ENCODE data around the gene ALPI. TPM values are rescaled to one million over a fixed set of nuclear protein-coding genes. Genes with fewer than 3 reads are reported as not detected.

Gene ALPI
- total and polyA plus RNA-seq, 9 of the 15 experiments (the other 6 are each of a cell fraction or from before 2014, with no cell fraction given): not detected

DNA sequence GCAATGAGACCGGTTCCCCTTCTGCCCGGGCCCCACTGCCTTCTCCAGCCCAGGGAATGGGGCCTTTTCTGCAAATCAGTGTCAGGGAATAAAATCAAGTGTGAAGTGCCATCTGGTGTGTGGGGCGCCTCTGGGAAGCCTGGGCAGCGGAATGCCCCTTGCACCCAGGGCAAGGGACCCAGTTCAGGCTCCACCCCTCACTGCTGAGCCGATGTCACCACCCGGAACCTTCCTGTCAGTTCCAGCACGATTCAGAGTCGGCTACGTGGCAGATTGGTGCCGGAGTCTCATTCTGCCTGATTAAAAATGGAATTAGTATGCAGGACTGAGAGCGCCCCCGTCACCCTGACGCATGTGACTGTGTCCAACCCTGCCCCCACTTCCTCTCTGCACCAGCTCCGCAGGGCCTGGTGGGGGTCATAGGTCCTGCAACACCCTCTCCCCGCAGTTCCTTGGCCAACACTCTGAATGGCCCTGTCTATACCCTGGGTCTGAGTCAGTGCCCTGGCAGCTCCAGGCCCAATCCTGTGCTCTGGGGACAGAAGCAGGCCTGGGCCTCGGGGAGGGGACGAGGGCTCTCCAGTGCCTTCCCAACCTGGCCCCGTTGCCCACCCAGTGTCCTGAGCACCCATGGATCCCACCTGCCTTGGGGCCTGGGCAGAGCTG, 8.2 kb upstream of the ALPI start:
- TF ChIP-seq ZNF165 (CRISPR knock-in tag; IDR thresholded peaks at IDR 0.05; ENCODE audit: borderline replicate concordance): no peak
- TF ChIP-seq PTBP1 (IDR thresholded peaks at IDR 0.05; ENCODE audit: low read depth, low read length): no peak
- TF ChIP-seq KDM1A (IDR thresholded peaks at IDR 0.05): no peak
- no peak for TF ChIP-seq ZNF583 (CRISPR knock-in tag; IDR thresholded peaks at IDR 0.05)
- TF ChIP-seq HDAC1 (IDR thresholded peaks at IDR 0.05): no peak
- TF ChIP-seq SRSF9 (IDR thresholded peaks at IDR 0.05; ENCODE audit: borderline replicate concordance, low read depth, low read length): no peak
- TF ChIP-seq, protein P1, sequence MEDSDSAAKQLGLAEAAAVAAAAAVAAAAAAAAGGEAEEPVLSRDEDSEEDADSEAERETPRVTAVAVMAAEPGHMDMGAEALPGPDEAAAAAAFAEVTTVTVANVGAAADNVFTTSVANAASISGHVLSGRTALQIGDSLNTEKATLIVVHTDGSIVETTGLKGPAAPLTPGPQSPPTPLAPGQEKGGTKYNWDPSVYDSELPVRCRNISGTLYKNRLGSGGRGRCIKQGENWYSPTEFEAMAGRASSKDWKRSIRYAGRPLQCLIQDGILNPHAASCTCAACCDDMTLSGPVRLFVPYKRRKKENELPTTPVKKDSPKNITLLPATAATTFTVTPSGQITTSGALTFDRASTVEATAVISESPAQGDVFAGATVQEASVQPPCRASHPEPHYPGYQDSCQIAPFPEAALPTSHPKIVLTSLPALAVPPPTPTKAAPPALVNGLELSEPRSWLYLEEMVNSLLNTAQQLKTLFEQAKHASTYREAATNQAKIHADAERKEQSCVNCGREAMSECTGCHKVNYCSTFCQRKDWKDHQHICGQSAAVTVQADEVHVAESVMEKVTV (CRISPR knock-in tag; IDR thresholded peaks at IDR 0.05): no peak
- no peaks in the 10 kb centered on the region for H3K36me3 ChIP-seq (ENCODE audit: control insufficient read depth, insufficient read depth, low read length)
- H3K9me3 ChIP-seq (replicated peaks; ENCODE audit: control insufficient read depth, insufficient read depth, low read depth, low read length): no peaks in the 10 kb centered on the region
- BruUV-seq (replicated peaks): no TSS peak
- 4% methylated on average over 9 of the region's 18 CpGs for WGBS (ENCODE audit: insufficient coverage, low coverage, missing lambda C conversion rate)
- CTCF ChIA-PET (ENCODE audit: low intra/inter-chr PET ratio): interaction anchor here (0.6 to 1.1 kb wide), 2 partner anchors 26 to 75 kb away, joined by 3 to 4 read pairs; no protein-coding TSS in a partner anchor
- DNase-seq (ENCODE audit: extremely low read depth in 1 of 4, low spot score in 3 of 4) (no peak), ATAC-seq (no peak), FAIRE-seq (no peak)
- H3K27me3 ChIP-seq (ENCODE audit: control insufficient read depth in 2 of 2, insufficient read depth in 2 of 2, low read length in 2 of 2): 0 out of 5 replicates have a peak, but pooled peaks cover 0 to 5% of the 10 kb centered on the region in 2 experiments
- no peak overlapping the region for H3K27ac ChIP-seq (ENCODE audit: extremely low read depth, low read depth, low read length)
- no peak overlapping the region for H2AFZ ChIP-seq (ENCODE audit: low read depth, low read length)
- H4K20me1 ChIP-seq (replicated peaks; ENCODE audit: control insufficient read depth, insufficient read depth, low read length): no peaks in the 10 kb centered on the region
- H3K4me1 ChIP-seq (replicated peaks in 1 of 2; ENCODE audit: control insufficient read depth in 2 of 2, insufficient read depth in 2 of 2, low read length in 2 of 2): peaks cover 0 to 12% of the 10 kb centered on the region in 2 experiments; a peak in 2 of 5 replicates
- H3K9me1 ChIP-seq (ENCODE audit: control insufficient read depth, insufficient read depth, low read length): no peaks in the 10 kb centered on the region
- H3K79me2 ChIP-seq (ENCODE audit: control insufficient read depth, insufficient read depth, low read length): no peaks in the 10 kb centered on the region
- no peak overlapping the region for H3K4me2 ChIP-seq (ENCODE audit: insufficient read depth, low read length)
- POLR2A ChIA-PET: no interaction called here
- H3K4me3 ChIP-seq: no peak overlapping the region
- intact Hi-C loops (cut with micrococcal nuclease) (loop anchor here (5.0 kb wide), 1 partner anchor 75 kb away; the partner anchor contains the start of gene PRSS56), in situ Hi-C loops (cut with MboI) (no loop called here)
- no peak overlapping the region for H3K9ac ChIP-seq (ENCODE audit: insufficient read depth in 1 of 2, low read depth in 2 of 2, low read length in 2 of 2)

All from K562 (cell line).